A673 (cell line): ENCODE results near the gene MAP3K1. TPM values are rescaled to one million over a fixed set of nuclear protein-coding genes. Genes with fewer than 3 reads are reported as not detected.

Source experiments
- BruUV-seq: library from RNA; stranded (reverse); fragments of 400-500 nt; replicated peaks from 2 replicates; lab custom pipeline; 2021; lab: Mats Ljungman, UMichigan
- CTCF ChIA-PET: fragments of 300-600 bp; sonication (Branson Sonifier 250); formaldehyde crosslinking; loops from one replicate; lab custom pipeline; 2022; ENCODE audit warnings: antibody characterized with exemption; lab: Charles Lee
- POLR2A ChIA-PET: fragments of 300-600 bp; sonication (Branson Sonifier 250); formaldehyde crosslinking; loops from one replicate; lab custom pipeline; 2022; ENCODE audit warnings: antibody characterized with exemption; ENCODE audit not compliant: low non-redundant PET; lab: Charles Lee
- DNase-seq: peaks from one replicate; pipeline ENCODE4 v3.0.0-alpha.2; 2015; ENCODE audit warnings: low spot score
- H3K27ac ChIP-seq: fragments of 200-600 bp; sonication (generic); 2 replicates; pipeline ENCODE4 v1.5.1; 2016; ENCODE audit warnings: mixed run types, low read depth, mild to moderate bottlenecking, mixed read lengths, antibody characterized with exemption, low read length; ENCODE audit not compliant: poor library complexity, severe bottlenecking
- H3K27me3 ChIP-seq: fragments of 200-600 bp; sonication (generic); replicated peaks from 2 replicates; pipeline ENCODE4 v1.6.1; 2017; ENCODE audit warnings: mixed run types, low read depth, mild to moderate bottlenecking, mixed read lengths, antibody characterized with exemption, low read length; ENCODE audit not compliant: insufficient read depth, poor library complexity
- H3K36me3 ChIP-seq: fragments of 200-600 bp; sonication (generic); 2 replicates; pipeline ENCODE4 v1.6.1; 2016; ENCODE audit warnings: mixed run types, mild to moderate bottlenecking, mixed read lengths, antibody characterized with exemption, low read length; ENCODE audit not compliant: insufficient read depth, poor library complexity, severe bottlenecking
- H3K4me1 ChIP-seq: fragments of 200-600 bp; sonication (generic); 2 replicates; pipeline ENCODE4 v1.6.1; 2017; ENCODE audit warnings: mixed run types, mild to moderate bottlenecking, mixed read lengths, antibody characterized with exemption, low read length; ENCODE audit not compliant: insufficient read depth, poor library complexity, severe bottlenecking
- H3K4me3 ChIP-seq: fragments of 200-600 bp; sonication (generic); 2 replicates; pipeline ENCODE4 v1.5.1; 2016; ENCODE audit warnings: low read depth, mixed run types, mild to moderate bottlenecking, mixed read lengths, low read length; ENCODE audit not compliant: poor library complexity, severe bottlenecking
- H3K9me3 ChIP-seq: fragments of 200-600 bp; sonication (generic); 2 replicates; pipeline ENCODE4 v1.6.1; 2016; ENCODE audit warnings: mixed run types, low read depth, mild to moderate bottlenecking, mixed read lengths, antibody characterized with exemption, low read length; ENCODE audit not compliant: poor library complexity, severe bottlenecking
- CTCF ChIP-seq: fragments of 300-800, 200-600 bp; sonication (generic); conservative IDR thresholded peaks from 2 replicates; pipeline ENCODE4 v1.5.1; 2017; ENCODE audit warnings: low read depth, mild to moderate bottlenecking, antibody characterized with exemption, low read length, moderate library complexity, mixed read lengths
- EZH2 ChIP-seq: fragments of 200-600 bp; sonication (generic); IDR thresholded peaks from 2 replicates; pipeline ENCODE4 v1.6.1; 2017; ENCODE audit warnings: borderline replicate concordance, low read depth, mild to moderate bottlenecking, mixed read lengths, antibody characterized with exemption, low read length; ENCODE audit not compliant: poor library complexity, severe bottlenecking
- intact Hi-C: fragments of 100-400 bp; cut with micrococcal nuclease; formaldehyde crosslinking; loops from one replicate; pipeline ENCODE4 v1.10.0; 2022; ENCODE audit not compliant: unreplicated experiment
- total RNA-seq: library from RNA; stranded (reverse); gene quantifications from 2 replicates; pipeline ENCODE4 v1.2.3, GENCODE V29; 2021

MAP3K1 gene
- total RNA-seq, 1 experiment from 2014 or later = 7.2 TPM

- intact Hi-C loops = no loop called here
- no TSS peak for BruUV-seq
- Histone ChIP-seq H3K27me3 (no peaks in the 10 kb centered on the region), H3K4me3 (no peak overlapping the region), H3K27ac (no peak overlapping the region), H3K4me1 (no peaks in the 10 kb centered on the region), H3K9me3 (no peaks in the 10 kb centered on the region), H3K36me3 (no peaks in the 10 kb centered on the region)
- TF ChIP-seq EZH2 (no peak), CTCF (no peak)
- no peak for DNase-seq
- CTCF ChIA-PET = no interaction called here
- POLR2A ChIA-PET = no interaction called here
Observed at GRCh38 chr5:56896763-56897162, 81.4 kb downstream of the MAP3K1 start.

- Histone ChIP-seq H3K36me3 (no peaks in the 10 kb centered on the region), H3K4me1 (no peaks in the 10 kb centered on the region), H3K27me3 (no peaks in the 10 kb centered on the region), H3K9me3 (no peaks in the 10 kb centered on the region), H3K27ac (no peak overlapping the region), H3K4me3 (no peak overlapping the region)
- no peak for DNase-seq
- intact Hi-C loops = no loop called here
- CTCF ChIA-PET = no interaction called here
- BruUV-seq = no TSS peak
- TF ChIP-seq CTCF (no peak), EZH2 (no peak)
- POLR2A ChIA-PET = no interaction called here
Observed at GRCh38 chr5:56898213-56898612, 82.9 kb downstream of the MAP3K1 start.

GRCh38 chr5:56900395-56900794, 85.0 kb downstream of the MAP3K1 start:
- no peaks in the 10 kb centered on the region for H3K9me3 ChIP-seq
- no peaks in the 10 kb centered on the region for H3K4me1 ChIP-seq
- ChIA-PET CTCF (interaction anchor here (0.7 kb wide), 1 partner anchor 238 kb away, joined by 4 read pairs; no protein-coding TSS in a partner anchor), POLR2A (no interaction called here)
- no peak for DNase-seq
- H3K27ac ChIP-seq = no peak overlapping the region
- BruUV-seq = no TSS peak
- no peaks in the 10 kb centered on the region for H3K27me3 ChIP-seq
- TF ChIP-seq CTCF (no peak), EZH2 (no peak)
- no peak overlapping the region for H3K4me3 ChIP-seq
- intact Hi-C loops = loop anchor here (2.0 to 10.0 kb wide), 5 partner anchors 182 to 626 kb away; no protein-coding TSS in a partner anchor
- H3K36me3 ChIP-seq = no peaks in the 10 kb centered on the region
